ENCODE results near the gene CENPN. TPM values are rescaled to one million over a fixed set of nuclear protein-coding genes. Genes with fewer than 3 reads are reported as not detected.

Gene CENPN
- total RNA-seq, 1 donor, result 19.9 TPM

- no peak for DNase-seq (ENCODE audit: insufficient read length, low spot score, missing footprints)
- no peaks in the 10 kb centered on the region for H3K36me3 ChIP-seq (ENCODE audit: insufficient read depth, low read length)
- H3K4me3 ChIP-seq (ENCODE audit: insufficient read depth, low read length), result no peak overlapping the region
- peaks cover 71% of the 10 kb centered on the region for H3K79me2 ChIP-seq (ENCODE audit: insufficient read depth, low read length)
- no peaks in the 10 kb centered on the region for H4K20me1 ChIP-seq (ENCODE audit: insufficient read depth, low read length)
- H3K27me3 ChIP-seq (ENCODE audit: insufficient read depth, low read length), result no peaks in the 10 kb centered on the region
- H3K4me1 ChIP-seq (ENCODE audit: insufficient read depth, low read length), result peaks cover 43% of the 10 kb centered on the region
- H3K4me2 ChIP-seq (ENCODE audit: insufficient read depth, low read length), result no peak overlapping the region
- H3K9me3 ChIP-seq (ENCODE audit: low read depth, low read length), result no peaks in the 10 kb centered on the region
- no peak overlapping the region for H3K27ac ChIP-seq (ENCODE audit: low read depth, low read length)
- no peak for TF ChIP-seq CTCF (IDR thresholded peaks at IDR 0.05; ENCODE audit: extremely low read depth, low read depth, low read length)
- no peak overlapping the region for H2AFZ ChIP-seq (ENCODE audit: low read length)
These were observed 16.0 kb upstream of the CENPN start for GRCh38 chr16:80990978-80991377.

DNA sequence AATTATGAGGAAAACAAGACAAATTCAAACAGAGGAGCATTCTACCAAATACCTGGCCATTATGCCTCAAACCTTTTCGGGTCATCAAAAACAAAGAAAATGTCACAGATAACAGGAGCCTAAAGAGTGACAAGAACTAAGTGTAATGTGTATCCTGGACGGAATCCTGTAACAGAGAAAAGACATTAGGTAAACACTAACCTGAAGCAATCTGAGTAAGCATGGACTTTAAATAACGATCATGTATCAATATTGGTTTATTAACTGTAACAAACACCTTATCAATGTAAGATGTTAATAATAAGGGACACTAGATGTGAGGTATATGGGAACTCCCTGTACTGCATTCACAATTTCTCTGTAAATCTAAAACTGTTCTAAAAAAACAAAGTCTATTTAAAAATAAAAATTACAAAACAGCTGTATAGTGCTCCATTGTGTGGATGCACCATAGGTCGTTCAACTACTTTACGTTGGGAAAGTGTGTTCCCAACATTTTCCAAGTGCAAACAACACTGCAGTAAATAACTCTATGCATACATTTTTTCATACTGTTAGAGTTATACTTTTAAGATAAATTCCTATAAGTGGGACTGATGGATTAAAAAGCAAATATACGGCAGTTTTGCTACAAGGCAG lies 15.1 kb upstream of the CENPN start:
- Histone ChIP-seq H2AFZ (ENCODE audit: low read length) (no peak overlapping the region), H3K4me1 (ENCODE audit: insufficient read depth, low read length) (peaks cover 43% of the 10 kb centered on the region), H3K4me2 (ENCODE audit: insufficient read depth, low read length) (no peak overlapping the region), H3K79me2 (ENCODE audit: insufficient read depth, low read length) (peaks cover 70% of the 10 kb centered on the region), H3K9me3 (ENCODE audit: low read depth, low read length) (no peaks in the 10 kb centered on the region), H4K20me1 (ENCODE audit: insufficient read depth, low read length) (no peaks in the 10 kb centered on the region), H3K4me3 (ENCODE audit: insufficient read depth, low read length) (no peak overlapping the region), H3K27me3 (ENCODE audit: insufficient read depth, low read length) (no peaks in the 10 kb centered on the region), H3K27ac (ENCODE audit: low read depth, low read length) (peak overlapping the region; percentile 83), H3K36me3 (ENCODE audit: insufficient read depth, low read length) (no peaks in the 10 kb centered on the region)
- TF ChIP-seq CTCF (IDR thresholded peaks at IDR 0.05; ENCODE audit: extremely low read depth, low read depth, low read length), result no peak
- no peak for DNase-seq (ENCODE audit: insufficient read length, low spot score, missing footprints)

DNA sequence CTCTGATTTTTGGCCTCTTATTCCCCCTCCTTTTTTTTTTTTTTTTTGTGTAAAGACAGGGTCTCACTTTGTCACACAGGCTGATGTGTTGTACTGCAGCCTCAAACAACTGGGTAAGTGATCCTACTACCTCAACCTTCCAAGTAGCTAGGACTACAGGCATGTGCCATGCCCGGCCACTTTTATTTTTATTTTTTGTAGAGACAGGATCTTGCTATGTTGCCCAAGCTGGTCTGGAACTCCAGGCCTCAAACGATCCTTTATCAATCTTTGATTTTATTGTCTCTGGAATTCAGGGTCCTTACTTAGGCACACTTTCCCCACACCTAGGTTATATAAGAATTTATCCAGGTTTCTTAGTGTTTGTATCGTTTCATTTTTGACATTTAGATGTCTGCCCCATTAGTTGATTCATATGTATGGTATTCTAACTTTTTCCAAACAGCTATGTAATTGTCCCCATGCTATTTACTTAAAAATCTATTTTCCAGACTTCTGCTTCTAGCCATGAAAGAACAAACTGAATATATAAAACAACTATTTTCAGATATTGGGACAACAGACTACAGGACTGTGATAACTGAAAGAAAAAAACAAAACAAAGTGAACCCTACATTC lies 14.2 kb upstream of the CENPN start:
- H3K79me2 ChIP-seq (ENCODE audit: insufficient read depth, low read length), result peaks cover 72% of the 10 kb centered on the region
- no peak for TF ChIP-seq CTCF (IDR thresholded peaks at IDR 0.05; ENCODE audit: extremely low read depth, low read depth, low read length)
- no peaks in the 10 kb centered on the region for H3K36me3 ChIP-seq (ENCODE audit: insufficient read depth, low read length)
- H3K4me1 ChIP-seq (ENCODE audit: insufficient read depth, low read length), result peaks cover 50% of the 10 kb centered on the region
- H2AFZ ChIP-seq (ENCODE audit: low read length), result no peak overlapping the region
- H3K9me3 ChIP-seq (ENCODE audit: low read depth, low read length), result no peaks in the 10 kb centered on the region
- no peaks in the 10 kb centered on the region for H3K27me3 ChIP-seq (ENCODE audit: insufficient read depth, low read length)
- H3K4me3 ChIP-seq (ENCODE audit: insufficient read depth, low read length), result peak overlapping the region; percentile 36
- peak overlapping the region; percentile 83 for H3K27ac ChIP-seq (ENCODE audit: low read depth, low read length)
- no peak for DNase-seq (ENCODE audit: insufficient read length, low spot score, missing footprints)
- peak overlapping the region; percentile 71 for H3K4me2 ChIP-seq (ENCODE audit: insufficient read depth, low read length)
- no peaks in the 10 kb centered on the region for H4K20me1 ChIP-seq (ENCODE audit: insufficient read depth, low read length)

GRCh38 chr16:80993307-80993706 lies 13.7 kb upstream of the CENPN start:
- TF ChIP-seq CTCF (IDR thresholded peaks at IDR 0.05; ENCODE audit: extremely low read depth, low read depth, low read length), result no peak
- peak overlapping the region; percentile 83 for H3K27ac ChIP-seq (ENCODE audit: low read depth, low read length)
- H2AFZ ChIP-seq (ENCODE audit: low read length), result no peak overlapping the region
- peaks cover 72% of the 10 kb centered on the region for H3K79me2 ChIP-seq (ENCODE audit: insufficient read depth, low read length)
- no peaks in the 10 kb centered on the region for H3K9me3 ChIP-seq (ENCODE audit: low read depth, low read length)
- H3K27me3 ChIP-seq (ENCODE audit: insufficient read depth, low read length), result no peaks in the 10 kb centered on the region
- DNase-seq (ENCODE audit: insufficient read length, low spot score, missing footprints), result peak; percentile 50
- H3K36me3 ChIP-seq (ENCODE audit: insufficient read depth, low read length), result no peaks in the 10 kb centered on the region
- H3K4me2 ChIP-seq (ENCODE audit: insufficient read depth, low read length), result peak overlapping the region; percentile 71
- peak overlapping the region; percentile 36 for H3K4me3 ChIP-seq (ENCODE audit: insufficient read depth, low read length)
- peaks cover 50% of the 10 kb centered on the region for H3K4me1 ChIP-seq (ENCODE audit: insufficient read depth, low read length)
- H4K20me1 ChIP-seq (ENCODE audit: insufficient read depth, low read length), result no peaks in the 10 kb centered on the region

Measured in osteoblast (primary cell).